GM19023 (cell line): ENCODE results near the gene TAGLN3.
A peak's percentile ranks its signal among the peaks of the same experiment; 100 is the strongest.
"Not testable (repeated sequence)": the region's sequence is repeated elsewhere in the genome, so short reads cannot be mapped to it uniquely, and the experiment has no call there.

Source experiments
- ATAC-seq: cut with Tn5 transposase; IDR thresholded peaks from one replicate; pipeline ENCODE4 v1.9.1; 2021; ENCODE audit warnings: mild to moderate bottlenecking, moderate library complexity; ENCODE audit not compliant: unreplicated experiment

The TAGLN3 gene

GRCh38 chr3:112007633-112008032, 8.9 kb downstream of the TAGLN3 start:
- no peak for ATAC-seq

- no peak for ATAC-seq
Observed at GRCh38 chr3:112009670-112010069, 10.9 kb downstream of the TAGLN3 start.

GRCh38 chr3:112010636-112011035, 11.9 kb downstream of the TAGLN3 start:
- no peak for ATAC-seq

- ATAC-seq = no peak
Observed at GRCh38 chr3:112011376-112011940, 12.7 kb downstream of the TAGLN3 start.

- ATAC-seq = no peak
Observed at GRCh38 chr3:112012205-112012992, 13.7 kb downstream of the TAGLN3 start.

- ATAC-seq = peak; percentile 89
Observed at GRCh38 chr3:112013058-112013783, 14.5 kb downstream of the TAGLN3 start.

GRCh38 chr3:112013784-112014143, 15.0 kb downstream of the TAGLN3 start:
- no peak for ATAC-seq

- ATAC-seq = no peak
Observed at GRCh38 chr3:112017091-112017490, 18.4 kb downstream of the TAGLN3 start.

- no peak for ATAC-seq
Observed at GRCh38 chr3:112018712-112019111, 20.0 kb downstream of the TAGLN3 start.

GRCh38 chr3:112019716-112020115, 21.0 kb downstream of the TAGLN3 start:
- no peak for ATAC-seq

- no peak for ATAC-seq
Observed at GRCh38 chr3:112020674-112021085, 22.0 kb downstream of the TAGLN3 start.

GRCh38 chr3:112027142-112027541, 28.4 kb downstream of the TAGLN3 start:
- no peak for ATAC-seq

GRCh38 chr3:112027826-112028225, 29.1 kb downstream of the TAGLN3 start:
- no peak for ATAC-seq

GRCh38 chr3:112030901-112031300, 32.2 kb downstream of the TAGLN3 start:
- ATAC-seq = no peak

GRCh38 chr3:112032098-112032731, 33.5 kb downstream of the TAGLN3 start:
- ATAC-seq = no peak

GRCh38 chr3:112034436-112034835, 35.7 kb downstream of the TAGLN3 start, which contains the start of gene TMPRSS7:
TMPRSS7 (plus strand) TSS chr3:112034736; CDS start chr3:112034846, 110 bp downstream.
- ATAC-seq = no peak

- no peak for ATAC-seq
Observed at GRCh38 chr3:112035241-112035640, 36.5 kb downstream of the TAGLN3 start.

- ATAC-seq = not testable (repeated sequence)
Observed at GRCh38 chr3:112037194-112037593, 38.5 kb downstream of the TAGLN3 start.

GRCh38 chr3:112038863-112039262, 40.1 kb downstream of the TAGLN3 start:
- ATAC-seq = no peak

- no peak for ATAC-seq
Observed at GRCh38 chr3:112041321-112041720, 42.6 kb downstream of the TAGLN3 start.

- ATAC-seq = no peak
Observed at GRCh38 chr3:112042842-112043280, 44.1 kb downstream of the TAGLN3 start.
